Stimulated activated CD8-positive, alpha-beta memory T cell treated with anti-CD3 and anti-CD28 coated beads, Interleukin-2, amount 100 ng/mL, for 48 hours (primary cell): Measurements from ENCODE around the gene SCN11A.
"Not testable (repeated sequence)": the region's sequence is repeated elsewhere in the genome, so short reads cannot be mapped to it uniquely, and the experiment has no call there.

Experiments used
- DNase-seq, 2 donors: peaks; one replicate each; pipeline ENCODE4 v3.0.0-alpha.2; 2020; ENCODE audit warnings: low read depth in 2 of 2

The SCN11A gene

DNA sequence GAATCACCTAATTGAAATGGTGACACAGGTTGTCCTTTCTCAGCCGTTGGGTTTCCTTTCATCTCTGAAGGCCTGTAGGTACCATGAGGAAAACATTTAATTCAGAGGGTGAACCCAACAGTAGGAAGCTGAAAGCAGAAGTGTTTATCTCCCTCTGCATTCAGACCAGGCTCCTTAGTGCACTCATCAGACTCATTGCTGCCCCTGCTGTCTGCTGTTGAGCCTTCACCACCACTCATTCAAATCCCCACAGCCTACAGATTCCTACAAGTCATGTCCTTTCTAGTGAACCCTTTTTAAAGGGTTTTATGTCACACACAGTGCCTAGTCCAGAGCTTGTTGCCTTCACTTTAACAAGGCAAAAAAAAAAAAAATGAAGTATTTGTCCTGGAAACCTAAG is 13.5 kb upstream of the SCN11A start:
- DNase-seq: no peak

DNA sequence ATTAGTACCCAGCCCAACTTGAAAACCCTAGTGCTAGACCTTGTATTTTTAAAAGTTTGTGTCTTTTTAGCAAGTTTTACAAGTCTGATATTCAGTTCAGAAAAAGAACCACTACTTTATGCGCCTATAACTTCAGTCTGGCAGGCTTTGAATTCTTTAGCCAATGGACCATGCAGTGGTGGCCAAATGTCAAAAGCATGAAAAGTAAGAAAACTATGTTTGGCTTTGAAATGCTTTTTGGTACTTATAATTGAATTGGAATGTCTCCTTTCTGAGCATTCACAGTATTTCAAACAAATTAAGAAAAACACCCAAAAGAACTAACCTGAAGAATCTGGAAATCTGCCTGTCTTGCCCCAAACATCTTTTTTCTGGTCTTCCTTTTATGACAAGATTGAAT is 12.9 kb upstream of the SCN11A start:
- no peak for DNase-seq

DNA sequence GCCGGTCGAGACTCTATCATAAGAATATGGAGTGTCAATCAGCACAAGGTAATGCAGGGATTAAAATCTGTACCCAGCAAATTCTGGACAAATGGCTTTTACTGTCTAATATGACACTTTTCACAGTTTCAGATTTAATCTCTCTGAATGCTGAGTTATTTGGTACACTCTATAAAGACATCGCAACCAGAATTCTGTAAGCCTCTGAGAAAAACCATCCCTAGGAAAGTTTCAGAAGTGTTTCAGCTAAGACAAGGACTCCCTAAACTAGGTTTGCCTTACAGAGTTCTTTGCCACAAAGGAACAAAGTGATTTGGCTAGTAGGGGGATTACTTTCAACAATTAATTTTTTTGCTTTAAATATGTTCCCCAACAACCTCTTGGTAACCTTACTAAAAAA is 11.4 kb upstream of the SCN11A start:
- no peak for DNase-seq

DNA sequence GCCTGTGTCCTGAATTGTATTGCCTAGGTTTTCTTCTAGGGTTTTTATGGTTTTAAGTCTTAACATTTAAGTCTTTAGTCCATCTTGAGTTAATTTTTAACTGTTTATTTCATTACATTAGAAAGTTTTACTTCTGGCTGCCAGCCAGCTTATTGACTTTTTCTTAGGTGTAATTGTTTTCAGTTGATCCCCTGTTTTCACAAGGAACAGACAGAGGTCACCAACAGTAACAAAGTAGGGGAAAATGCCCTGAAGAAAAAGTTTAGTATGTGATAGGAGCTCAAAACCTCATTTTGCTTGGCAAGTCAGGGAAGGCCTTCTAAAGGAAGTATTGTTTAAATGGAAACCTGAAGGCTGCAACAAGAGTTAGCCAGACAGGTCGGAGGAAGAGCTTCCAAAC is 10.4 kb upstream of the SCN11A start:
- no peak for DNase-seq

DNA sequence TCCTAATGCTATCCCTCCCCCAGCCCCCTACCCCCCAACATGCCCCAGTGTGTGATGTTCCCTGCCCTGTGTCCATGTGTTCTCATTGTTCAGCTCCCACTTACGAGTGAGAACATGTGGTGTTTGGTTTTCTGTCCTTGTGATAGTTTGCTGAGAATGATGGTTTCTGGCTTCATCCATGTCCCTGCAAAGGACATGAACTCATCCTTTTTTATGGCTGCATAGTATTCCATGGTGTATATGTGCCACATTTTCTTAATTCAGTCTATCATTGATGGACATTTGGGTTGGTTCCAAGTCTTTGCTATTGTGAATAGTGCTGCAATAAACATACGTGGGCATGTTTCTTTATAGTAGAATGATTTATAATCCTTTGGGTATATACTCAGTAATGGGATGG is 9.5 kb upstream of the SCN11A start:
- not testable (repeated sequence) for DNase-seq

DNA sequence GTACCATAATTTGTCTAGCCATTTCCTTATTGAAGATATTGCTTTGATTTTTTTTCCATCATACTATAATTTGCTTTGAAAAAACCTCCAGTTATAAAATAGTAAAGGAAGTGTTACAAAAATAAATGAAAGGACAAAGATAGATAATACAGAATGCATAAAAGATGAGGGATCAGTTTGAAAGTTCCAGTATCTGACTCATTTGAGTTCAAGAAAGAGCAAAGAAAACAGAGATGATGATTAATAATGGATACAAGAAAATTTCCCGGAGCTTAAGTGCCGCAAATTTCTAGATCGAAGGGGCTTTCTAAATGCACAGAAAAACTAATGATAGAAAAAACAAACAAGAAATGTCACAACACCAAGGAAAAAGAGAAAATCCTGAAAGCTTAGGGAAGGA is 4.4 kb upstream of the SCN11A start:
- DNase-seq: no peak

DNA sequence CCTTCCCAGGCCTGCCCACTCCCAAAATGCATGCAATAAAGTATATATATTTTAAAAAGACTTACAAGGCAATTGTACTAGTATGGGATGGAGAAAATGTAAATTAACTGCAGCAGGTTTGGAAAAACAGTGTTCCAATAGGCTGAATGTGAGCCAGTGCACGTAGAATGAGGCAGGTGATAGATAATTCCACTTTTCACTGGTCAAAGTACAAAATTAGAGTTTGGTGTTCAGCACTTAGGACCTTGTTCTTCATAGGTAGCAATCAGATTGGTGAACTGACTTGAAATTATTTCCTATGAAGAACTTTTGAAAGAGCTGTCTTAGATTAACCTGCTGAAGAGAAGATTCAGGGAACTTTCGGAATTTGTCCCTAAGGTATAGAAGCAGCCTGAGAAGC is 2.0 kb upstream of the SCN11A start:
- DNase-seq: no peak

DNA sequence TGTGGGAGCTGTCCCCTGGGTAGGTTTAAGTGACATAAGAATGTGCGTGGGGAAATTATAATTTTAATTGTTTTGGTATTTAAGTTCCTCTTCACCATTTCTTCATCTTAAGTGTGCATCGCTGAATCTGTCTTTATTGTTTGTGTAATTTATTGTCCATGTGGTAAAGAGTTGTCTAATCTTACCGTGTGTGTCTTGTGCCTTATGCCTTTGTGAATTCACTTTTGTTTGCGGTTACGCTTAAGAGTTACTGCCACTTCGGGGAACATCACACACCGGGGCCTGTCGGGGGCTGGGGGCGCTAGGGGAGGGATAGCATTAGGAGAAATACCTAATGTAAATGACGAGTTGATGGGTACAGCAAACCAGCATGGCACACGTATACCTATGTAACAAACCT is 839 bp upstream of the SCN11A start:
- DNase-seq: no peak

DNA sequence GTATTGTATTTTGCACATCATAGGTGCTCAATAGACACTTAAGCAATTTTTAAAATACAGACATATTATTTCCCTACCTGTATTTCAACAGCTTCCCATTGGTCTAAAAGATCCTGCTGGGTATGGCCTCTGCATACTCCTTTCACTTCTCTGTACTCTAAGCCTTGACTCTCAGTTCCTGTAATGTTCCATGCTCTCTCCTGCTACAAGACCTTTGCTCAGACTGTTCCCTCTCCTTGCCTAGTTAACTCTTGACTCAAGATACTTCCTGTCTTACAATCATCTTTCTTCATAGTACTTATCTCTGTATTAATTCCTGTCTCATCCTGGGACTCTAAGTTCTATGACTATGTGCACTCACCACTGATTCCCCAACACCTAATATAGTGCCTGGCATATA is 1.7 kb downstream of the SCN11A start:
- DNase-seq: no peak

DNA sequence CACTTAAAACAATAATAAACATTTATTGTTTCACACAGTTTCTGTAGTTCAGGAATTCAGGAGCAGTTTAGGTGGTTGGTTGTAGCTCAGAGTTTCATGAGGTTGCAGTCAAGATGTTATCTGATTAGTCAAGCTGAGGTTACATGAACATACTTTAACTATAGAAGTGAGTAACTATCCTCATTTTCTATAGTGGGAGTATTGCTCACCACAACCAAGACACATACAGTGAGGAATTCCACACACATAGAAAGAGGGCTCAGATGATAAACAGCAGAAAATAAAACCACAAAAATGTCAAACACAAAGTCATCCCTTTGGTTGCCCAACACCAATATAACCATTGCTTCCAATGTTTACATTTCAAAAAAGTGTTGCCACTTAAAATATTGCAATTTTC is 13.6 kb downstream of the SCN11A start:
- DNase-seq: no peak

DNA sequence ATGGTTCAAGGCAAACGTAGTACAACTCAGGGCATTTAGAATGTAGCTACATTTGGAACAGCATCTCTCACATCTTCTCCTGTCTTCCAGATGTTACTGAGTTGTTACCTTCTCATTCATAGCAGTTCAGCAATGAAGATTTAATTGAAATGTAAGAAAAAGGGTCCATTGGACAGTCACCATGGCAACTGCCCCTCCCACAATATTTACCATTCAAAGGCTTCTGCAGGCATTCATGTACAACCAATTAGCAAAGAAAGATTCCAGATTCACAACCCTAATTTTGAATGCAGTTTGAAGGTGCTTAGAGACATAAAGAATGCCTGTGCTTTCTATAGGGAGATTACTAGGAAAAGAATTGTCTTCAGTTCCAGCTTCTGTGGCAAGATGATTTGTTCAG is 22.2 kb downstream of the SCN11A start:
- DNase-seq: no peak

DNA sequence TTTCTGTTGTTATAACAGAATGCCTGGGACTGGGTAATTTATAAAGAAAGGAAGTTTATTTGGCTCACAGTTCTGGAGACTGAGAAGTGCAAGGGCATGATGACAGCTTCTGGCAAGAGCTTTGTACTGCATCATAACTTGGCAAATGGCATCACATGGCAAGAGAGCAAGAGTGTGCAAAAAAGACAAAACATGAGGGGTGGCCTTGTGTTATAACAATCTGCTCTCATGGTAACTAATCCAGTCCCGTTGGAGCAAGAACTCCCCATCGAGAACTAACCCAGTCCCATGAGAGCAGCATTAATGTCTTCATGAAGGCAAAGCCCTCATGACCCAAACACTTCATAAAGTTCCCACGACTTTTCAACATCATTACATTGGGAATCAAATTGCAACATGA is 23.2 kb downstream of the SCN11A start:
- DNase-seq: no peak

DNA sequence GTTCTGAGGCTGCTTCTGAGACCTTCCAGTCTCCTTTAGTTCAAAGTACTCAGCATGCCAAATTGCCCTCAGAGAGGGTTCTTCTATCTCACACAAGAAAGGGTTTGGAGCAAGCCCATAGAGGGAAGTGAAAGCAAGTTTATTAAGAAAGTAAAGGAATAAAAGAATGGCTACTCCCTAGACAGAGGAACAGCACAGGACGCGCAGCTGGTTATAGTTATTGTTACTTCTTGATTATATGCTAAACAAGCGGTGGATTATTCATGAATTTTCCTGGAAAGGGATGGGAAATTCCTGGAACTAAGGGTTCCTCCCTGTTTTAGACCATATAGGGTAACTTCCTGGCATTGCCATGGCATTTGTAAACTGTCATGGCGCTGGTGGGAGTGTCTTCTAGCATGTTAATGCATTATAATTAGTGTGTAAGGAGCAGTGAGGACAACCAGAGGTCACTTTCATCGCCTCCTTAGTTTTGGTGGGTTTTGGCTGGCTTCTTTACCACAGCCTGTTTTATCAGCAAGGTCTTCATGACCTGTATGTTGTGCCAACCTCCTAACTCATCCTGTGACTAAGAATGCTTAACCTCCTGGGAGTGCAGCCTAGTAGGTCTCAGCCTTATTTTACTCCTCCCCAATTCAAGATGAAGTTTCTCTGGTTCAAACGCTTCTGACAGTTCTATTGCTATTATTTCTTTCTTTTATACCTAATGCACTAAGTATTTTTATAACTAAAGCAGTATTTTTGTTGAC is 26.3 kb downstream of the SCN11A start:
- no peak for DNase-seq

DNA sequence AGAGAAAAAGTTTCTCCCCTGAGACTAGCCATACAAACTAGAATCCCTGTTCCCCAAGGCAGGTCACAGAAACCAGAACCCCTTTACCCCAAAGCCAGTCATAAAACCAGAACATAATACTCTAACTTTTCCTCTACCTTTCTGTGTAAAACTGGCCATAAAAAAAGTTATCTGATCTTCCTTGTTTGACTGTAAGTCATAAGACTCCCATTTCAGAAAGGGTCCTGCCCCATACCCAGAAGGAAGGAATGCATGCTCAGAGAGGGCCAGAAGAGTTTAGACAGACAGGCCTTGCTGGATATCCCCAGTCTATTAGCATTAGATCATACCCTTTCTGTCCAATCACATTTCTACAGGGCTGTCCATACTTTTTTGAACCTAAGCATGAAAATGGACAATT is 27.2 kb downstream of the SCN11A start:
- DNase-seq: no peak

DNA sequence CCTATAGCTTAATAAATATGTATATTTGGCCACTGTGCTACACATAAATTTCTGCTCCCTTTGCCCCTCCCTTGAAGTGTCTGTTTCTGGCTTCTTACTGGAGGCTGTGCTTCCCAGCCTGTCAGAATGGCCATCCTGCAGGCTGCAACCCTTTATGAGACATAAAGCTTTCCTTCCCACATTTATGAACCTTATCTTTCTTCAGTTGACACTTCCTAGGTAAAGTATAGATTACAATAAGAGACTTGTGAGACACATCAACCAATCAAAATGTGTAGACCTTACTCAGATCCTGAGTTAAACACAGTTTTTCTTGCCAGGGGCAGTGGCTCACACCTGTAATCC is 29.5 kb downstream of the SCN11A start:
- DNase-seq: no peak

DNA sequence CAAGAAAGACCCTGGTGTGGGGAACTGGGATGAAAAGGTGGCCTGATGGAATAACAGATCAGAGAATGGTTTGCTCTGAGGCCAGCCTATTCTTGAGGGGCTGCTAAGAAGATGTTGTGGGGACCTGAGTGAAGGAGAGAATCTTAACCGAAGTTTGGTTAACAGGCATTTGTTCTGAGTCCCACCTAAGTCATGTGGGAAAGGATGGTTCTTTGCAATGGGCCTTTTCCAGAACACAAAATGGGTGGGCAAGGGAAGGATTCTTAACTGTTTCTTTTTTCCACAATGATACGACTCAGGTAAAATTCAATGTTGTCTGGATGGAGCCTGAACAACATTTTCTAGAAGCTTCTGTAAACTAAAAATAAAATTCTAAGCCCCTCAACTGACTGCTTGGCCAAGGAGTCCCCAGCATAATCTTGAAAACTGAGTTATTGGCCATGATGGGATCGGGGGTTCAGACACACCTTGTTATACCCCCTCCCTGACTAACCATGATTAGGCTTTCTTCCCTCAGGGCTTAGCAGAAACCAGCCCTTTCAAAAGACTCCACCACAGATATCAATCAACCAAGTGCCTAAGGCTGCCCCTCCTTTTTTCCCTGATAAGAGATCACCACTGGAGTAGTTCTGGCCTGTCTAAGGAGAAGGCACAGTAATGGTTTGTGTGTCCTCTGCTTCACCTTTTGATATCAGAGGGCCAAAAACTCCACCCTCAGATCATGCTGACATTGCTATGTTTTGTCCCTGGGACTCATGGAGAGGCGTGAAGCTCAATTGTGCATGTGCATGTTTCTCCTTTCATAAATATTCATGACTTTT is 30.1 kb downstream of the SCN11A start:
- DNase-seq: no peak

DNA sequence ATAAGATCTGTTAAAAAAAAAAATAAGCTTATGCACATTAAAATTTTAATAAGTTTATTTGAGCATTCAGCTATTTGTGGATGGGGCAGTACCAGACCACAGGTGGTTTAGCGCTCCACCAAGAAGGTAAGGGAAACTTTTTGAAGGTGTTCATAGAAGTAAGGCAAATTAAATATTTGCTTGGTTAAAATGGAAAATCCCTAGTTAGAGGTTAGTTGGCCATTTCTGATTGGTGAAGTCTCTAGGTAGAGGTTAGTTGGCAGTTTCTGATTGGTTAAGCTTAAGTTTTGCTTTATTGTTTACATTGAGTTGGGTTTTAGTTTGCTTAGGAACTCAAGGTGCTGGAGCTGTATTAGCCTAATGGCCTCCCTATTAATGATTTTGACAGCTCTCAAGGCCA is 30.7 kb downstream of the SCN11A start:
- no peak for DNase-seq

DNA sequence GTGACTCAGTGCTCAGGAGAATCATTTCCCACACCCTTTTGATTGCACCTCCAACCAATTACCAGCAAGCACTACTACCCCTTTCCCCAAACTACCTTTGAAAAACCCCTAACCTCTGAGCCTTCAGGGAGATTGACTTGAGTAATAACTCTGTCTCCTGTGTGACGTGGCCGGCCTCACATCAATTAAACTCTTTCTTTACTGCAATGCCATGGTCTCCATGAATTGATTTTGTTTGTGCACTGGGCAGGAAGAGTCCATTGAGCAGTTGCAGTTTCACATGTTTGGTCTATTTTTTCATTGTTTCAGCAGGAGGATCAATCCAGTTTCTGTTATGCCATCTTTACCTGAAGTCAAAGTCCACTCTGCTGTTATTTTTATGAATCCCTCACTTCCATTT is 32.4 kb downstream of the SCN11A start:
- DNase-seq: no peak

DNA sequence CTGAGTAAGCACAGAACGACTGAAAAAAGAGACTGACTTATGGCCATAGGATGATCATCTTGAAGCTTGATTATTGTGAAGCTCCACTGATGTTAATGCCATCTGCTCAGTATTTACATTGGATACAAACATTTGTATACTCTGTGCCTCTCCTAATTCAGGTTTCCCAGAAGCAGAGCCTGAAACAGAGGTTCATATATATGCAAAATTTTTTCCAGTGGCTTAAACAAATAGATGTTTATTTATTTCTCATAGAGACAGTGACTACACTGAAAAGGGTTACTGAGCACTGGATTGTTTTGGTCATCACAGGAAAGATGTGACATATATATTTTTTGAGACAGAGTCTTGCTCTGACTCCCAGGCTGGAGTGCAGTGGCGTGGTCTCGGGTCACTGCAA is 36.3 kb downstream of the SCN11A start:
- no peak for DNase-seq

DNA sequence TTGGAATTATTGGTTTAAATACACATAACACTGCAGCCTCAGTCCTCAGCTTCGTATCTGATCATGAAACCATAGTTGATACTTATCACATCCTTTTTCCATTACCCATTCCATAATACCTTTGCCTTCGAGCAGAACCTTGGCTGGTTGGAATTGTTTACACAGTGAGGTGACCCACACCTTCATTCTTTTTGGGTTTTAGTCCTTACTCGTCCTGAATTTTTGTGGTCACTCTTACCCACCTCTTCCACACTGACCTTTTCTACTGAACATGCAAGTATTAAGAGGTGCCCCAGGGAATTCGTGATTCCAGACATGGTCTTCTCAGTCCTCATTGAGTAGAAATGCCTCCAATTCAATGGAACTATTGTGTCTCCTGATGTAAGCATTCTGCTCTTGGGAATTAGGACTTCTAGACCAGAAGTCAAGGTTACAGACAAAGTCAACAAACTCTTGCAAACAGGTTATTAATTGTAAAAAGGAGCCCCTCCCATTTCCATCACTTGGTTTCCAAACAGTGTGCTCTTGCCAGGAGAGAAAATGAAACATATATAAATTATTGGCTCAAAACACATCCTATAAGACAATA is 37.7 kb downstream of the SCN11A start:
- no peak for DNase-seq

DNA sequence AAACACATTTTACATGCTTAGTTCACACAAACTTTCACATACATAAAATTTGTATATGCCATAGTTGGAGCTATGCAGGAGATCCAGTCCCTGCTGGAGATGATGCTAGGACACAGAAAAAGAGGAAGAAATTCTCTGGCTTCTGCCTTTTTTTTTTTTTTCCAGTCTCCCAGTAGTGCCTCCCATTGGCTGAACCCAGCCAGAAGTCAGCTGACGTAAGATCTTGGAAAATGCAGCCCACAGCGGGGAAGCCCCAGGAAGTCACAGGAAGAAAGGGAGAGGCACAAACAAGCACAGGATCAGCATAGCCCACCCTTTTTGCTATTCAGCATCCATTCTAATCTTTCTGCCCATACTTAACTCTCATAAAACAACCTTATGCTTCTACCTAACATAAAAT is 38.5 kb downstream of the SCN11A start:
- no peak for DNase-seq

DNA sequence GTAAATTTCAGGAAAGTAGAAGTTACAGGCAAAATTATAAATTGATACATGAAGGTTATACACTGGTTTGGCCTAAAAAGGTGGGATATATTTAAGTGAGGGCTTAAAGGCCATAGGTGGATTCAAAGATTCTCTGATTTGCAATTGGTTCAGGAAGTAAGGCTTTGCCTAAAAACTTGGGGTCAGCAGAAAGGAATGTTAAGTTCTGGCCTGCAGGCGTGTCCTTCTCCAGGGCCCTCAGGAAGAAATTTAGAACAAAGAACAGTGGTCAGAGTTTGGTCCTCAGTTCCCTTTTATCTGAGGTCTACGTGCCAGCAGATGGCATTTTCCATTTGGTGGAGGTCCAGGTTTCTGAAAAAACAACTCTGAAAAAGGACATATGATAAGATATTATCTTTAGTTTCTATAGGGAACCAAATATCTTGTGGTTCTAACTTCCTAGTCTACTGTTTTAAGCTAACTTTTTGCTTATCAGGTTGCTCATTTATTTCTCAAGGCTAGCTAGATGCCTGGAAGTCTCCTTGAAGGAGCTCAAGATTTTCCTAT is 40.5 kb downstream of the SCN11A start:
- DNase-seq: no peak

DNA sequence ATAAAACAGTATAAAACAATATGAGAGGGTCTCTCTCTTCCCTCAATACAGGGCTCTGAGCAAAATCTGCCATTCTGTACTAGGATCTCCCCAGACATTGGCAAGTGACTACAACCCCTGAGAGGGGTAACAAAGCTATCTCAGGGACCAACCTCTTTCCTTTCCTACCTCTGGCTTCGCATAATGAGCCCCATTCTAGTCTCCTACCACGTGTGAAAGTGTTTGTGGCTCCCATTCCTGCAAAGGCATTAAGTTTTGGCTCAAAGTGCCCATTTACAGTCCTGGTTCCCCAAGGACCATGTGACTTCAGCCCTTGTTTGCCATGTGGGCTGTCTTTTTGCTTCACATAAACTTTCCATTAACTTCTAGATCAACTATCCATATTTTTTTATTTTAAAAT is 46.4 kb downstream of the SCN11A start:
- no peak for DNase-seq
